Activated T-cell treated with anti-CD3 and anti-CD28 coated beads, Interleukin-2, amount 50 U/mL, for 4 hours (primary cell): ENCODE results near the gene CLK1. TPM values are rescaled to one million over a fixed set of nuclear protein-coding genes. Genes with fewer than 3 reads are reported as not detected.
A peak's percentile ranks its signal among the peaks of the same experiment; 100 is the strongest.

Experiments used
- ATAC-seq, 2 donors: fragments of 200-7000 bp; cut with Tn5 transposase; one replicate each; pipeline ENCODE4 v1.10.0; 2021
- DNase-seq: peaks from one replicate; pipeline ENCODE4 v3.0.0-alpha.2; 2020
- H3K27me3 Mint-ChIP-seq: one replicate; pipeline ENCODE4 v1.8.0; 2021; ENCODE audit warnings: low read depth, mixed read lengths
- H3K36me3 Mint-ChIP-seq: one replicate; pipeline ENCODE4 v1.8.0; 2022; ENCODE audit warnings: mixed read lengths; ENCODE audit not compliant: insufficient read depth
- H3K4me1 Mint-ChIP-seq: one replicate; pipeline ENCODE4 v1.8.0; 2021; ENCODE audit warnings: low read depth, mixed read lengths
- H3K4me3 Mint-ChIP-seq: one replicate; pipeline ENCODE4 v1.8.0; 2021; ENCODE audit warnings: mild to moderate bottlenecking, moderate library complexity, mixed read lengths
- H3K9me3 Mint-ChIP-seq: one replicate; pipeline ENCODE4 v1.8.0; 2021; ENCODE audit warnings: mixed read lengths
- total RNA-seq, 3 donors: library from RNA; stranded (reverse); gene quantifications; one replicate each; pipeline ENCODE4 v1.2.1, GENCODE V29; 2021

The CLK1 gene
- total RNA-seq, 3 donors from 2014 or later: 90.1 to 113 (median 108) TPM

- ATAC-seq: peak in 1 of 2 donors; percentile 2
- Mint-ChIP-seq H3K4me3 (peak overlapping the region; percentile 94), H3K9me3 (no peaks in the 10 kb centered on the region), H3K27me3 (no peaks in the 10 kb centered on the region), H3K4me1 (peaks cover 43% of the 10 kb centered on the region), H3K36me3 (peaks cover 39% of the 10 kb centered on the region)
- DNase-seq: no peak
Measured at GRCh38 chr2:200863782-200864175, 679 bp downstream of the CLK1 start.

GRCh38 chr2:200862532-200863000 is 1.9 kb downstream of the CLK1 start:
- H3K36me3 Mint-ChIP-seq: peaks cover 49% of the 10 kb centered on the region
- no peaks in the 10 kb centered on the region for H3K9me3 Mint-ChIP-seq
- H3K4me1 Mint-ChIP-seq: peaks cover 53% of the 10 kb centered on the region
- H3K27me3 Mint-ChIP-seq: no peaks in the 10 kb centered on the region
- ATAC-seq (peak; percentile 59 to 60), DNase-seq (peak; percentile 39)
- peak overlapping the region; percentile 94 for H3K4me3 Mint-ChIP-seq

GRCh38 chr2:200861617-200862155 is 2.8 kb downstream of the CLK1 start:
- Mint-ChIP-seq H3K36me3 (peaks cover 58% of the 10 kb centered on the region), H3K4me3 (peak overlapping the region; percentile 94), H3K4me1 (peaks cover 62% of the 10 kb centered on the region), H3K27me3 (no peaks in the 10 kb centered on the region), H3K9me3 (no peaks in the 10 kb centered on the region)
- ATAC-seq (no peak), DNase-seq (no peak)

GRCh38 chr2:200860092-200860795 is 4.2 kb downstream of the CLK1 start:
- no peaks in the 10 kb centered on the region for H3K27me3 Mint-ChIP-seq
- ATAC-seq: no peak
- no peaks in the 10 kb centered on the region for H3K9me3 Mint-ChIP-seq
- H3K4me3 Mint-ChIP-seq: peak overlapping the region; percentile 94
- peaks cover 62% of the 10 kb centered on the region for H3K4me1 Mint-ChIP-seq
- peaks cover 62% of the 10 kb centered on the region for H3K36me3 Mint-ChIP-seq
- DNase-seq: no peak

GRCh38 chr2:200856806-200857205 is 7.7 kb downstream of the CLK1 start:
- H3K9me3 Mint-ChIP-seq: no peaks in the 10 kb centered on the region
- peaks cover 67% of the 10 kb centered on the region for H3K36me3 Mint-ChIP-seq
- DNase-seq (no peak), ATAC-seq (peak; percentile 42 to 51)
- H3K4me1 Mint-ChIP-seq: peaks cover 52% of the 10 kb centered on the region
- no peak overlapping the region for H3K4me3 Mint-ChIP-seq
- no peaks in the 10 kb centered on the region for H3K27me3 Mint-ChIP-seq

- H3K4me3 Mint-ChIP-seq: no peak overlapping the region
- peaks cover 50% of the 10 kb centered on the region for H3K36me3 Mint-ChIP-seq
- DNase-seq (no peak), ATAC-seq (no peak)
- peaks cover 14% of the 10 kb centered on the region for H3K4me1 Mint-ChIP-seq
- H3K9me3 Mint-ChIP-seq: no peaks in the 10 kb centered on the region
- H3K27me3 Mint-ChIP-seq: no peaks in the 10 kb centered on the region
Measured at GRCh38 chr2:200852605-200853004, 11.9 kb downstream of the CLK1 start.

- peaks cover 4% of the 10 kb centered on the region for H3K4me1 Mint-ChIP-seq
- H3K9me3 Mint-ChIP-seq: no peaks in the 10 kb centered on the region
- no peaks in the 10 kb centered on the region for H3K27me3 Mint-ChIP-seq
- H3K4me3 Mint-ChIP-seq: no peak overlapping the region
- ATAC-seq (no peak), DNase-seq (no peak)
- H3K36me3 Mint-ChIP-seq: peaks cover 40% of the 10 kb centered on the region
Measured at GRCh38 chr2:200851398-200852248, 12.8 kb downstream of the CLK1 start.

- ATAC-seq: no peak
- H3K4me3 Mint-ChIP-seq: no peak overlapping the region
Measured at GRCh38 chr2:200850512-200851256, 13.8 kb downstream of the CLK1 start.

GRCh38 chr2:200847939-200848338 is 16.5 kb downstream of the CLK1 start:
- no peak for DNase-seq

More at GRCh38 chr2:200850512-200851256, 13.8 kb downstream of the CLK1 start:
- H3K36me3 Mint-ChIP-seq: peaks cover 37% of the 10 kb centered on the region
- H3K9me3 Mint-ChIP-seq: no peaks in the 10 kb centered on the region
- H3K27me3 Mint-ChIP-seq: no peaks in the 10 kb centered on the region
- no peaks in the 10 kb centered on the region for H3K4me1 Mint-ChIP-seq
- DNase-seq: no peak

GRCh38 chr2:200847269-200847668 is 17.2 kb downstream of the CLK1 start:
- Mint-ChIP-seq H3K27me3 (no peaks in the 10 kb centered on the region), H3K36me3 (peaks cover 19% of the 10 kb centered on the region), H3K4me3 (no peak overlapping the region), H3K4me1 (no peaks in the 10 kb centered on the region), H3K9me3 (no peaks in the 10 kb centered on the region)
- ATAC-seq (no peak), DNase-seq (no peak)

More at GRCh38 chr2:200847939-200848338, 16.5 kb downstream of the CLK1 start:
- Mint-ChIP-seq H3K9me3 (no peaks in the 10 kb centered on the region), H3K4me3 (no peak overlapping the region), H3K27me3 (no peaks in the 10 kb centered on the region), H3K4me1 (no peaks in the 10 kb centered on the region), H3K36me3 (peaks cover 25% of the 10 kb centered on the region)
- ATAC-seq: no peak

GRCh38 chr2:200845669-200846325 is 18.7 kb downstream of the CLK1 start:
- no peaks in the 10 kb centered on the region for H3K9me3 Mint-ChIP-seq
- H3K4me1 Mint-ChIP-seq: no peaks in the 10 kb centered on the region
- H3K36me3 Mint-ChIP-seq: peaks cover 6% of the 10 kb centered on the region
- H3K27me3 Mint-ChIP-seq: no peaks in the 10 kb centered on the region
- no peak for ATAC-seq
- DNase-seq: no peak
- no peak overlapping the region for H3K4me3 Mint-ChIP-seq

- no peaks in the 10 kb centered on the region for H3K27me3 Mint-ChIP-seq
- DNase-seq (no peak), ATAC-seq (no peak)
- peaks cover under 1% of the 10 kb centered on the region for H3K36me3 Mint-ChIP-seq
- H3K9me3 Mint-ChIP-seq: no peaks in the 10 kb centered on the region
- no peaks in the 10 kb centered on the region for H3K4me1 Mint-ChIP-seq
- H3K4me3 Mint-ChIP-seq: no peak overlapping the region
Measured at GRCh38 chr2:200845194-200845593, 19.3 kb downstream of the CLK1 start.

GRCh38 chr2:200843993-200844948 is 20.2 kb downstream of the CLK1 start:
- no peaks in the 10 kb centered on the region for H3K4me1 Mint-ChIP-seq
- DNase-seq (no peak), ATAC-seq (peak in 1 of 2 donors; percentile 21)
- no peaks in the 10 kb centered on the region for H3K27me3 Mint-ChIP-seq
- no peaks in the 10 kb centered on the region for H3K36me3 Mint-ChIP-seq
- H3K4me3 Mint-ChIP-seq: no peak overlapping the region
- H3K9me3 Mint-ChIP-seq: no peaks in the 10 kb centered on the region
